Heart left ventricle (tissue), 16 donors: Measurements from ENCODE around the gene CCDC92. TPM values are rescaled to one million over a fixed set of nuclear protein-coding genes. Genes with fewer than 3 reads are reported as not detected.

Experiments used
- ATAC-seq, 4 donors: fragments of 200-7000 bp; cut with Tn5 transposase; one replicate each; pipeline ENCODE4 v1.9.1; 2020 to 2022; ENCODE audit warnings: moderate library complexity in 4 of 4, mild to moderate bottlenecking in 3 of 4, moderate number of reproducible peaks in 1 of 4
- DNase-seq, 5 donors: peaks; one replicate each; pipeline ENCODE4 v3.0.0-alpha.2; 2020
- H3K27ac ChIP-seq, 12 donors: fragments of 200-600 bp; sonication (generic) in 4 of 12; one replicate each; pipeline versions ENCODE4 v1.5.0 to v1.8.0; 2016 to 2022; ENCODE audit warnings: mild to moderate bottlenecking in 2 of 12
- H3K27me3 ChIP-seq, 9 donors: fragments of 200-600 bp; sonication (generic) in 2 of 9; one replicate each; pipeline versions ENCODE4 v1.5.1 to v1.8.0; 2016 to 2022; ENCODE audit warnings: mild to moderate bottlenecking in 3 of 9
- H3K36me3 ChIP-seq, 9 donors: fragments of 200-600 bp; sonication (generic) in 2 of 9; one replicate each; pipeline versions ENCODE4 v1.5.0 to v1.8.0; 2018 to 2022; ENCODE audit warnings: mild to moderate bottlenecking in 2 of 9
- H3K4me1 ChIP-seq, 12 donors: fragments of 200-600 bp; sonication (generic) in 4 of 12; one replicate each; pipeline versions ENCODE4 v1.5.0 to v1.8.0; 2016 to 2022; ENCODE audit warnings: mild to moderate bottlenecking in 3 of 12
- H3K4me3 ChIP-seq, 12 donors: fragments of 200-600 bp; sonication (generic) in 4 of 12; one replicate each; pipeline versions ENCODE4 v1.5.0 to v1.8.0; 2017 to 2022; ENCODE audit warnings: mild to moderate bottlenecking in 9 of 12, moderate library complexity in 4 of 12
- H3K9me3 ChIP-seq, 12 donors: fragments of 200-600 bp; sonication (generic) in 4 of 12; one replicate each; pipeline versions ENCODE4 v1.5.0 to v1.8.0; 2016 to 2022; ENCODE audit warnings: mild to moderate bottlenecking in 1 of 12
- CTCF ChIP-seq, 12 donors: fragments of 200-600 bp; sonication (generic) in 4 of 12; IDR thresholded peaks; one replicate each; pipeline versions ENCODE4 v1.5.0 to v1.8.0; 2018 to 2022; ENCODE audit warnings: antibody characterized with exemption in 12 of 12, mild to moderate bottlenecking in 5 of 12
- POLR2A ChIP-seq, 2 donors: fragments of 450-650 bp; IDR thresholded peaks; one replicate each; pipeline ENCODE4 v1.6.1; 2017; ENCODE audit warnings: antibody characterized with exemption in 2 of 2, mild to moderate bottlenecking in 2 of 2, moderate library complexity in 2 of 2
- WGBS, 4 donors: extraction: QIAGEN DNeasy Blood & Tissue Kit in 2 of 4; methylation state at CpG; one replicate each; pipeline versions ENCODE4 v1.1.5 to v1.1.7; 2013 to 2018; 5-methylcytosine and 5-hydroxymethylcytosine counted together
- intact Hi-C, 10 donors: fragments of 100-400 bp; cut with DNase I; formaldehyde crosslinking; loops; one replicate each; pipeline versions ENCODE4 v1.11.1 to v1.14.2; 2022
- polyA plus RNA-seq, 2 donors: library from polyadenylated mRNA; stranded (reverse); fragments of 200-250 nt; gene quantifications; one replicate each; pipeline ENCODE4 v1.2.3, GENCODE V29; 2013
- total RNA-seq, 9 donors: library from RNA; depleted of rRNA in 2 of 9; stranded (reverse); fragments of >200 nt in 2 of 9; fragmentation: NEBNext Ultra II Directional in 3 of 9; extraction: Animal tissue kit (Norgen Biotek cat#: 25700) in 3 of 9; gene quantifications; one replicate each; pipeline versions ENCODE4 v1.1.0 to v1.2.4, GENCODE V29; 2016 to 2023
- donor health status: ischemic (EF 13 %, LVEDD 7.1; RV severe dilation, severe dysfunction).
- donor health status: healthy with polysubstance abuse.
- donor health status: DM: no; HTN: yes; CAD: no.
- donor health status: DM: no; HTN: no; CAD: no.
- donor health status: ischemic (EF 25% LVEDD 6.9; RV normal size, moderate dysfunction).
- donor health status: ischemic (EF 25% LVEDD 5.7; RV mildly dilated, moderate dysfunction).
- donor health status: healthy.
- donor health status: DM: yes; HTN: yes; CAD: no.
- donor health status: ischemic (EF 35%, LVEDD 5.7; RV mildly dilated, moderate dysfunction).
- donor health status: nonischemic (EF 11% LVEDD 7.7; RV severe dilation, severe dysfunction).
- donor health status: DM: yes; HTN: yes; CAD: no.
- donor health status: PGD.
- donor health status: ischemic (EF 29% LVEDD 5.4; RV normal size, mild dysfunction).
- donor health status: nonischemic (EF 23%, LVEDD 6.1; RV moderate dilation, normal function).

Gene CCDC92
- total and polyA plus RNA-seq, 11 donors = 37.8 to 86.1 (median 58.1) TPM

DNA sequence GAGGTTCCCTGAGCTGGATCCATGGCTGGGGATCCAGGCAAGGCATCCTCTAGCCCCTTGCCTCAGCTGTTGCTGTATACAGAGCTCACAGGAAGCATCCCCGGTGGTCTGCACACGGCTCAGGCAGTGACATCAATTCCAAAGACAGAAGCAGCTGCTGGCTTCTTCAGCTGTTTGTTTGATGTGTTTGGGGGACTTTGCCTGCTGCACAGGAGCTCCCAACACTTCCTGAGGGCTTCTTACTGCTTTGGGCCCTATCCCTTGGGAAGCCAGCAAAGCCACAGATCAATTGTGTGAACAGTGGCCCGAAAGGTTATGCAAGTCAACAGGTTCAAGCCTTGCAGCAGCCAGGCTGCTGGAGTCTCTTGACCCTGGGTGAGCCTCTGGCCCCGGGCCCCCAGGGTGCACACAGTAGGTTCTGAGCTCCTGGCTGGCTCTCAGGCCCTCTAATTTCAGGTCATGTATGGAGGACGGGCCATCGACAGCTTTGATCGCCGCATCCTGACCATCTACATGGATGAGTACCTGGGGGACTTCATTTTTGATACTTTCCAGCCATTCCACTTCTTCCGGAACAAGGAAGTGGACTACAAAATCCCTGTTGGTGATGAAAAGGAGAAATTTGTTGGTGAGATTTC, 42.6 kb downstream of the CCDC92 start:
- intact Hi-C loops = no loop called here
- Histone ChIP-seq H3K4me3 (no peak overlapping the region), H3K27ac (no peak overlapping the region), H3K27me3 (peaks cover 0 to 3% (median 0%) of the 10 kb centered on the region in 9 donors), H3K4me1 (no peaks in the 10 kb centered on the region), H3K9me3 (no peaks in the 10 kb centered on the region), H3K36me3 (peaks cover 0 to 5% (median 0%) of the 10 kb centered on the region in 9 donors)
- 83 to 97% (median 90%) methylated on average over 6 to 9 of the region's 9 CpGs for WGBS, 4 donors
- no peak for ATAC-seq
- TF ChIP-seq CTCF (IDR thresholded peaks at IDR 0.05) = no peak
- no peak for TF ChIP-seq POLR2A (IDR thresholded peaks at IDR 0.05)
- no peak for DNase-seq

GRCh38 chr12:123928897-123929296, 43.7 kb downstream of the CCDC92 start:
- H3K36me3 ChIP-seq = no peaks in the 10 kb centered on the region
- DNase-seq (no peak), ATAC-seq (peak in 1 of 4 donors; percentile 61)
- H3K9me3 ChIP-seq = no peaks in the 10 kb centered on the region
- no peak overlapping the region for H3K4me3 ChIP-seq
- intact Hi-C loops = no loop called here
- no peak overlapping the region for H3K27ac ChIP-seq
- peaks cover 0 to 3% (median 0%) of the 10 kb centered on the region in 9 donors for H3K27me3 ChIP-seq
- 77 to 85% (median 81%) methylated on average over 7 of the region's 7 CpGs for WGBS, 4 donors
- H3K4me1 ChIP-seq = no peaks in the 10 kb centered on the region
- TF ChIP-seq POLR2A (IDR thresholded peaks at IDR 0.05) = no peak
- TF ChIP-seq CTCF (IDR thresholded peaks at IDR 0.05) = no peak

DNA sequence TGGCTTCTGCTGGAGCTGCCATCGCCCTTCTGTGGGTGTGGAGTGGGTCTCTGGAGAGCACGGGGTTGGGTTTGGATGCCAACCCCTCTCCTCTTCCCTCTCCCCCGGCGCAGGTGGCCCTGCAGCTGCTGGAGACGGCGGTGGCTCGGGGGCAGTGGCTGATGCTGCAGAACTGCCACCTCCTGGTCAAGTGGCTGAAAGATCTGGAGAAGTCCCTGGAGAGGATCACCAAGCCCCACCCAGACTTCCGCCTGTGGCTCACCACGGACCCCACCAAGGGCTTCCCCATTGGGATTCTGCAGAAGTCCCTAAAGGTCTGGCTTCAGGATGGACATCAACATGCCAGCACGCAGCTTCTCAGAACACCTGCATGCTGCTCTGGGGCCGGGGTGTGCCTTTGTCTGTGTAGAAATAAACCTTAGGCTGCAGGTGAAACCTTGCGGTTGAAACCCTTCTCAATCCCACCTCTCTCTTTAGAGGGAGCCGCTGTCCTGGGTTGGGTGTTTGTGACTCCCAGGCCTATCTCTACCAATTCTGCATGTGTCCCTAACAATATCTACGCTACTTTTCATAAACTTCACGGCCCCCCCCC, 44.3 kb downstream of the CCDC92 start:
- H3K27ac ChIP-seq = no peak overlapping the region
- no peaks in the 10 kb centered on the region for H3K4me1 ChIP-seq
- ATAC-seq (no peak), DNase-seq (no peak)
- intact Hi-C loops = no loop called here
- H3K4me3 ChIP-seq = no peak overlapping the region
- no peak for TF ChIP-seq POLR2A (IDR thresholded peaks at IDR 0.05)
- TF ChIP-seq CTCF (IDR thresholded peaks at IDR 0.05) = no peak
- H3K36me3 ChIP-seq = no peaks in the 10 kb centered on the region
- WGBS, 4 donors = 78 to 88% (median 80%) methylated on average over 14 to 15 of the region's 15 CpGs
- peaks cover 0 to 3% (median 0%) of the 10 kb centered on the region in 9 donors for H3K27me3 ChIP-seq
- H3K9me3 ChIP-seq = no peaks in the 10 kb centered on the region

- 95 to 98% (median 96%) methylated on average over 4 of the region's 4 CpGs for WGBS, 4 donors
- ATAC-seq = no peak
- TF ChIP-seq CTCF (IDR thresholded peaks at IDR 0.05) (no peak), POLR2A (IDR thresholded peaks at IDR 0.05) (no peak)
These were observed 48.1 kb downstream of the CCDC92 start for GRCh38 chr12:123924539-123924938.

More at GRCh38 chr12:123924539-123924938, 48.1 kb downstream of the CCDC92 start:
- Histone ChIP-seq H3K9me3 (no peaks in the 10 kb centered on the region), H3K27me3 (peaks cover 0 to 3% (median 0%) of the 10 kb centered on the region in 9 donors), H3K36me3 (no peaks in the 10 kb centered on the region), H3K4me3 (no peak overlapping the region), H3K27ac (no peak overlapping the region), H3K4me1 (no peaks in the 10 kb centered on the region)
- DNase-seq = no peak
- intact Hi-C loops = no loop called here
